Memory B cell (primary cell): ENCODE measurements around the gene ZNF138.
"Not testable (repeated sequence)": the region's sequence is repeated elsewhere in the genome, so short reads cannot be mapped to it uniquely, and the experiment has no call there.

Experiments used
- ATAC-seq: fragments of 150-1000 bp; cut with Tn5 transposase; 2 replicates; pipeline ENCODE4 v1.10.0; 2021; ENCODE audit warnings: low read depth, mild to moderate bottlenecking, moderate library complexity
- DNase-seq, 2 donors: peaks; one replicate each; pipeline ENCODE4 v3.0.0; 2022; ENCODE audit warnings: low spot score in 2 of 2
- H3K27ac Mint-ChIP-seq: one replicate; pipeline ENCODE4 v1.8.0; 2022; ENCODE audit warnings: mild to moderate bottlenecking, moderate library complexity, mixed read lengths
- H3K27me3 Mint-ChIP-seq: one replicate; pipeline ENCODE4 v1.8.0; 2022; ENCODE audit warnings: mixed read lengths
- H3K36me3 Mint-ChIP-seq: one replicate; pipeline ENCODE4 v1.8.0; 2022; ENCODE audit warnings: mild to moderate bottlenecking, mixed read lengths
- H3K4me1 Mint-ChIP-seq: one replicate; pipeline ENCODE4 v1.8.0; 2022; ENCODE audit warnings: mixed read lengths
- H3K4me3 Mint-ChIP-seq: one replicate; pipeline ENCODE4 v1.8.0; 2022; ENCODE audit warnings: mild to moderate bottlenecking, moderate library complexity, mixed read lengths
- H3K9me3 Mint-ChIP-seq: one replicate; pipeline ENCODE4 v1.8.0; 2022; ENCODE audit warnings: mixed read lengths

ZNF138 gene

GRCh38 chr7:64794171-64794844 lies at the start of gene ZNF138:
Gene ZNF138 (plus strand): TSS chr7:64794428. CDS start chr7:64794569, 141 bp downstream.
- Mint-ChIP-seq H3K9me3 (no peaks in the 10 kb centered on the region), H3K27me3 (no peaks in the 10 kb centered on the region), H3K27ac (peak within 1 kb of the TSS; percentile 95), H3K36me3 (peaks cover 6% of the 10 kb centered on the region), H3K4me1 (peaks cover 16% of the 10 kb centered on the region), H3K4me3 (peak within 1 kb of the TSS; percentile 97)
- ATAC-seq = peak; percentile 99
- DNase-seq = peak; percentile 87 to 88

- peaks cover 2% of the 10 kb centered on the region for H3K9me3 Mint-ChIP-seq
- H3K4me3 Mint-ChIP-seq = no peak overlapping the region
- H3K27me3 Mint-ChIP-seq = no peaks in the 10 kb centered on the region
- DNase-seq (no peak), ATAC-seq (no peak)
- no peaks in the 10 kb centered on the region for H3K4me1 Mint-ChIP-seq
- no peaks in the 10 kb centered on the region for H3K36me3 Mint-ChIP-seq
- H3K27ac Mint-ChIP-seq = no peak overlapping the region
Observed at GRCh38 chr7:64744680-64745079, 49.5 kb upstream of the ZNF138 start.

- DNase-seq (no peak), ATAC-seq (no peak)
- no peak overlapping the region for H3K4me3 Mint-ChIP-seq
- H3K27me3 Mint-ChIP-seq = peaks cover 2% of the 10 kb centered on the region
- H3K27ac Mint-ChIP-seq = no peak overlapping the region
- H3K9me3 Mint-ChIP-seq = peaks cover 2% of the 10 kb centered on the region
- no peaks in the 10 kb centered on the region for H3K4me1 Mint-ChIP-seq
- no peaks in the 10 kb centered on the region for H3K36me3 Mint-ChIP-seq
Observed at GRCh38 chr7:64747802-64748201, 46.4 kb upstream of the ZNF138 start.

- peaks cover 2% of the 10 kb centered on the region for H3K4me1 Mint-ChIP-seq
- no peaks in the 10 kb centered on the region for H3K9me3 Mint-ChIP-seq
- no peak overlapping the region for H3K27ac Mint-ChIP-seq
- no peaks in the 10 kb centered on the region for H3K36me3 Mint-ChIP-seq
- no peak overlapping the region for H3K4me3 Mint-ChIP-seq
- ATAC-seq = no peak
- H3K27me3 Mint-ChIP-seq = peaks cover 2% of the 10 kb centered on the region
- DNase-seq = no peak
Observed at GRCh38 chr7:64753032-64753431, 41.2 kb upstream of the ZNF138 start.

- H3K27me3 Mint-ChIP-seq = peaks cover 2% of the 10 kb centered on the region
- H3K4me1 Mint-ChIP-seq = peaks cover 2% of the 10 kb centered on the region
- DNase-seq = no peak
- no peak overlapping the region for H3K4me3 Mint-ChIP-seq
- no peaks in the 10 kb centered on the region for H3K36me3 Mint-ChIP-seq
- H3K27ac Mint-ChIP-seq = no peak overlapping the region
- no peak for ATAC-seq
- no peaks in the 10 kb centered on the region for H3K9me3 Mint-ChIP-seq
Observed at GRCh38 chr7:64755865-64756264, 38.4 kb upstream of the ZNF138 start.

- Mint-ChIP-seq H3K27ac (no peak overlapping the region), H3K4me1 (peaks cover 2% of the 10 kb centered on the region), H3K9me3 (no peaks in the 10 kb centered on the region), H3K4me3 (no peak overlapping the region), H3K27me3 (no peaks in the 10 kb centered on the region), H3K36me3 (no peaks in the 10 kb centered on the region)
- ATAC-seq (no peak), DNase-seq (no peak)
Observed at GRCh38 chr7:64758151-64758550, 36.1 kb upstream of the ZNF138 start.

- Mint-ChIP-seq H3K27ac (no peak overlapping the region), H3K4me1 (no peaks in the 10 kb centered on the region), H3K9me3 (no peaks in the 10 kb centered on the region), H3K27me3 (no peaks in the 10 kb centered on the region), H3K4me3 (no peak overlapping the region), H3K36me3 (no peaks in the 10 kb centered on the region)
- no peak for DNase-seq
- no peak for ATAC-seq
Observed at GRCh38 chr7:64768824-64769223, 25.4 kb upstream of the ZNF138 start.

- H3K36me3 Mint-ChIP-seq = peaks cover 2% of the 10 kb centered on the region
- no peaks in the 10 kb centered on the region for H3K27me3 Mint-ChIP-seq
- no peak overlapping the region for H3K4me3 Mint-ChIP-seq
- ATAC-seq (peak; percentile 47), DNase-seq (no peak)
- H3K27ac Mint-ChIP-seq = no peak overlapping the region
- H3K4me1 Mint-ChIP-seq = peaks cover 3% of the 10 kb centered on the region
- H3K9me3 Mint-ChIP-seq = peaks cover 1% of the 10 kb centered on the region
Observed at GRCh38 chr7:64774204-64774842, 19.9 kb upstream of the ZNF138 start.

GRCh38 chr7:64775289-64775688 lies 18.9 kb upstream of the ZNF138 start:
- H3K9me3 Mint-ChIP-seq = peaks cover 1% of the 10 kb centered on the region
- H3K36me3 Mint-ChIP-seq = peaks cover 2% of the 10 kb centered on the region
- H3K27ac Mint-ChIP-seq = no peak overlapping the region
- ATAC-seq (no peak), DNase-seq (no peak)
- no peaks in the 10 kb centered on the region for H3K27me3 Mint-ChIP-seq
- no peak overlapping the region for H3K4me3 Mint-ChIP-seq
- H3K4me1 Mint-ChIP-seq = peaks cover 3% of the 10 kb centered on the region

- H3K9me3 Mint-ChIP-seq, H3K27ac Mint-ChIP-seq, DNase-seq, H3K36me3 Mint-ChIP-seq, ATAC-seq, H3K4me1 Mint-ChIP-seq, H3K27me3 Mint-ChIP-seq, H3K4me3 Mint-ChIP-seq: not testable (repeated sequence)
Observed at GRCh38 chr7:64784842-64785241, 9.4 kb upstream of the ZNF138 start.

- ATAC-seq (no peak), DNase-seq (no peak)
- no peaks in the 10 kb centered on the region for H3K4me1 Mint-ChIP-seq
- no peaks in the 10 kb centered on the region for H3K36me3 Mint-ChIP-seq
- H3K9me3 Mint-ChIP-seq = no peaks in the 10 kb centered on the region
- no peaks in the 10 kb centered on the region for H3K27me3 Mint-ChIP-seq
- H3K4me3 Mint-ChIP-seq = no peak overlapping the region
- no peak overlapping the region for H3K27ac Mint-ChIP-seq
Observed at GRCh38 chr7:64787295-64787694, 6.9 kb upstream of the ZNF138 start.

- not testable (repeated sequence) for H3K4me3 Mint-ChIP-seq, H3K9me3 Mint-ChIP-seq, DNase-seq, H3K27me3 Mint-ChIP-seq, H3K27ac Mint-ChIP-seq, ATAC-seq, H3K4me1 Mint-ChIP-seq, H3K36me3 Mint-ChIP-seq
Observed at GRCh38 chr7:64789241-64789640, 5.0 kb upstream of the ZNF138 start.

- Mint-ChIP-seq H3K27me3 (no peaks in the 10 kb centered on the region), H3K36me3 (peaks cover 5% of the 10 kb centered on the region), H3K9me3 (no peaks in the 10 kb centered on the region), H3K4me3 (peak overlapping the region; percentile 17), H3K4me1 (peaks cover 16% of the 10 kb centered on the region), H3K27ac (no peak overlapping the region)
- DNase-seq (no peak), ATAC-seq (no peak)
Observed at GRCh38 chr7:64793106-64793755, 997 bp upstream of the ZNF138 start.

- H3K27ac Mint-ChIP-seq = peak overlapping the region; percentile 95
- DNase-seq (no peak), ATAC-seq (no peak)
- H3K9me3 Mint-ChIP-seq = no peaks in the 10 kb centered on the region
- peaks cover 18% of the 10 kb centered on the region for H3K4me1 Mint-ChIP-seq
- H3K36me3 Mint-ChIP-seq = peaks cover 12% of the 10 kb centered on the region
- peak overlapping the region; percentile 97 for H3K4me3 Mint-ChIP-seq
- no peaks in the 10 kb centered on the region for H3K27me3 Mint-ChIP-seq
Observed at GRCh38 chr7:64795176-64795575, 948 bp downstream of the ZNF138 start.
